Measurements from ENCODE around the gene SYT1. TPM values are rescaled to one million over a fixed set of nuclear protein-coding genes. Genes with fewer than 3 reads are reported as not detected.

The SYT1 gene
- total RNA-seq, 2 experiments from 2014 or later: not detected

DNA sequence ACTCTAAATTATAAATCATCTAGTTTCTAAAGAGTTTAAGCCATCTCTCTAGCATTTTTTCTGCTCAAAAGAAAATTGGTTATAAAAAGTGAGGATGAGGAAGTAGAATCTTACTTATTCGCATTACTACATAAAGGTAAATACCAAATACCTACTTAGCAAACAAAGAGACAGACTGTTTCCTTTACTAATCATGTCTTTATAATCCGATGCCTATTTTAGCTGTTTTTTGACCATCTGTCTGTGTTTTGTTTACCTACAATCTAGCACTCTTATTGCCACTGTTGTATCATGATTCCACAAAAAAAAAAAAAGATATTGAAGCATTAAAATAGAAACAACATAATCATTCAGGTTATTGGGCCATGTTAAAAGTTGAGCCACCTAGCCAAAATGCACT, 430.0 kb downstream of the SYT1 start:
- Histone ChIP-seq H3K36me3 (ENCODE audit: insufficient read depth, low read length) (no peaks in the 10 kb centered on the region), H4K20me1 (ENCODE audit: insufficient read depth, low read length) (no peaks in the 10 kb centered on the region), H3K4me2 (ENCODE audit: low read length) (no peak overlapping the region), H3K79me2 (ENCODE audit: insufficient read depth, low read depth, low read length) (no peaks in the 10 kb centered on the region), H3K9me2 (ENCODE audit: insufficient read depth, low read length) (no peaks in the 10 kb centered on the region), H3K4me3 (ENCODE audit: low read depth, low read length, poor library complexity, severe bottlenecking) (no peak overlapping the region), H3K9me3 (ENCODE audit: low read length) (no peaks in the 10 kb centered on the region), H2AFZ (ENCODE audit: low read length) (no peak overlapping the region), H3K27ac (ENCODE audit: low read depth, low read length, poor library complexity, severe bottlenecking) (no peak overlapping the region), H3K4me1 (ENCODE audit: insufficient read depth, low read length, poor library complexity, severe bottlenecking) (no peaks in the 10 kb centered on the region)
- intact Hi-C loops (cut with micrococcal nuclease; ENCODE audit: unreplicated experiment): no loop called here
- POLR2A ChIA-PET: interaction anchor here (1.2 kb wide), 1 partner anchor 10 kb away, joined by 4 read pairs; no protein-coding TSS in a partner anchor
- no peak for DNase-seq (ENCODE audit: low spot score)
- no TSS peak for BruUV-seq (replicated peaks)
- CTCF ChIA-PET (ENCODE audit: unreplicated experiment): no interaction called here
- TF ChIP-seq EZH2phosphoT487 (IDR thresholded peaks at IDR 0.05; ENCODE audit: borderline replicate concordance, low read depth, low read length): no peak
- TF ChIP-seq, protein P1, sequence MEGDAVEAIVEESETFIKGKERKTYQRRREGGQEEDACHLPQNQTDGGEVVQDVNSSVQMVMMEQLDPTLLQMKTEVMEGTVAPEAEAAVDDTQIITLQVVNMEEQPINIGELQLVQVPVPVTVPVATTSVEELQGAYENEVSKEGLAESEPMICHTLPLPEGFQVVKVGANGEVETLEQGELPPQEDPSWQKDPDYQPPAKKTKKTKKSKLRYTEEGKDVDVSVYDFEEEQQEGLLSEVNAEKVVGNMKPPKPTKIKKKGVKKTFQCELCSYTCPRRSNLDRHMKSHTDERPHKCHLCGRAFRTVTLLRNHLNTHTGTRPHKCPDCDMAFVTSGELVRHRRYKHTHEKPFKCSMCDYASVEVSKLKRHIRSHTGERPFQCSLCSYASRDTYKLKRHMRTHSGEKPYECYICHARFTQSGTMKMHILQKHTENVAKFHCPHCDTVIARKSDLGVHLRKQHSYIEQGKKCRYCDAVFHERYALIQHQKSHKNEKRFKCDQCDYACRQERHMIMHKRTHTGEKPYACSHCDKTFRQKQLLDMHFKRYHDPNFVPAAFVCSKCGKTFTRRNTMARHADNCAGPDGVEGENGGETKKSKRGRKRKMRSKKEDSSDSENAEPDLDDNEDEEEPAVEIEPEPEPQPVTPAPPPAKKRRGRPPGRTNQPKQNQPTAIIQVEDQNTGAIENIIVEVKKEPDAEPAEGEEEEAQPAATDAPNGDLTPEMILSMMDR (conservative IDR thresholded peaks at IDR 0.05; ENCODE audit: low read length): no peak

GRCh38 chr12:79295572-79295971, 431.0 kb downstream of the SYT1 start:
- H3K4me3 ChIP-seq (ENCODE audit: low read depth, low read length, poor library complexity, severe bottlenecking): no peak overlapping the region
- POLR2A ChIA-PET: interaction anchor here (1.0 kb wide), 1 partner anchor 34 kb away, joined by 3 read pairs; no protein-coding TSS in a partner anchor
- H3K79me2 ChIP-seq (ENCODE audit: insufficient read depth, low read depth, low read length): no peaks in the 10 kb centered on the region
- no peaks in the 10 kb centered on the region for H3K9me2 ChIP-seq (ENCODE audit: insufficient read depth, low read length)
- TF ChIP-seq, protein P1 (conservative IDR thresholded peaks at IDR 0.05; ENCODE audit: low read length): no peak
- TF ChIP-seq EZH2phosphoT487 (IDR thresholded peaks at IDR 0.05; ENCODE audit: borderline replicate concordance, low read depth, low read length): no peak
- intact Hi-C loops (cut with micrococcal nuclease; ENCODE audit: unreplicated experiment): no loop called here
- no peak overlapping the region for H2AFZ ChIP-seq (ENCODE audit: low read length)
- no TSS peak for BruUV-seq (replicated peaks)
- CTCF ChIA-PET (ENCODE audit: unreplicated experiment): no interaction called here
- H3K9me3 ChIP-seq (ENCODE audit: low read length): no peaks in the 10 kb centered on the region
- no peak overlapping the region for H3K4me2 ChIP-seq (ENCODE audit: low read length)
- H3K36me3 ChIP-seq (ENCODE audit: insufficient read depth, low read length): no peaks in the 10 kb centered on the region
- no peak overlapping the region for H3K27ac ChIP-seq (ENCODE audit: low read depth, low read length, poor library complexity, severe bottlenecking)
- no peaks in the 10 kb centered on the region for H4K20me1 ChIP-seq (ENCODE audit: insufficient read depth, low read length)
- no peaks in the 10 kb centered on the region for H3K4me1 ChIP-seq (ENCODE audit: insufficient read depth, low read length, poor library complexity, severe bottlenecking)
- no peak for DNase-seq (ENCODE audit: low spot score)

DNA sequence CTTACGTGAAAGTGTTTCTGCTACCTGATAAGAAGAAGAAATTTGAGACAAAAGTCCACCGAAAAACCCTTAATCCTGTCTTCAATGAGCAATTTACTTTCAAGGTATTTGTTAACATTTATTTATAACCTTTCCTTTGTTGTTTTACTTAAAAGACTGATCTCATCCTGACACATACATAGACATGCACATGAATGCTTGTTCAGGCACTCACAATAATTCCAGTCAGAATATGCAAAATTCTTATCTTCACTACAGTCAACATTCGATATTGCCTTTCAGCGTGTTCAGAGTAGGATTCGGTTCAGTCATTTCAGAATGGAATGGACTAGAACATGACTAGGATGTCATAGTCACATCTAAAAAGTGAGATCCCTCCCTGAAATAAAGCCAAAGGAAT, 431.6 kb downstream of the SYT1 start:
- Histone ChIP-seq H3K36me3 (ENCODE audit: insufficient read depth, low read length) (no peaks in the 10 kb centered on the region), H4K20me1 (ENCODE audit: insufficient read depth, low read length) (no peaks in the 10 kb centered on the region), H3K27ac (ENCODE audit: low read depth, low read length, poor library complexity, severe bottlenecking) (no peak overlapping the region), H3K79me2 (ENCODE audit: insufficient read depth, low read depth, low read length) (no peaks in the 10 kb centered on the region), H3K4me3 (ENCODE audit: low read depth, low read length, poor library complexity, severe bottlenecking) (no peak overlapping the region), H3K9me3 (ENCODE audit: low read length) (no peaks in the 10 kb centered on the region), H3K4me1 (ENCODE audit: insufficient read depth, low read length, poor library complexity, severe bottlenecking) (no peaks in the 10 kb centered on the region), H3K9me2 (ENCODE audit: insufficient read depth, low read length) (no peaks in the 10 kb centered on the region), H3K4me2 (ENCODE audit: low read length) (no peak overlapping the region), H2AFZ (ENCODE audit: low read length) (no peak overlapping the region)
- ChIA-PET POLR2A (interaction anchor here (1.0 kb wide), 1 partner anchor 33 kb away, joined by 3 read pairs; no protein-coding TSS in a partner anchor), CTCF (ENCODE audit: unreplicated experiment) (no interaction called here)
- TF ChIP-seq, protein P1 (conservative IDR thresholded peaks at IDR 0.05; ENCODE audit: low read length): no peak
- TF ChIP-seq EZH2phosphoT487 (IDR thresholded peaks at IDR 0.05; ENCODE audit: borderline replicate concordance, low read depth, low read length): no peak
- DNase-seq (ENCODE audit: low spot score): no peak
- no TSS peak for BruUV-seq (replicated peaks)
- intact Hi-C loops (cut with micrococcal nuclease; ENCODE audit: unreplicated experiment): no loop called here

All from OCI-LY7 (cell line).